Measurements from ENCODE around the gene DDIAS.
"Not testable (repeated sequence)": the region's sequence is repeated elsewhere in the genome, so short reads cannot be mapped to it uniquely, and the experiment has no call there.

DDIAS gene

GRCh38 chr11:82889133-82890001 lies 12.2 kb upstream of the DDIAS start:
- DNase-seq (ENCODE audit: low read depth in 2 of 2, low spot score in 1 of 2), result no peak

- no peak for DNase-seq (ENCODE audit: low read depth in 2 of 2, low spot score in 1 of 2)
Measured at GRCh38 chr11:82890002-82890341, 11.6 kb upstream of the DDIAS start.

- DNase-seq (ENCODE audit: low read depth in 2 of 2, low spot score in 1 of 2), result no peak
Measured at GRCh38 chr11:82890936-82891335, 10.6 kb upstream of the DDIAS start.

- no peak for DNase-seq (ENCODE audit: low read depth in 2 of 2, low spot score in 1 of 2)
Measured at GRCh38 chr11:82892611-82893169, 8.8 kb upstream of the DDIAS start.

GRCh38 chr11:82895437-82896091 lies 6.0 kb upstream of the DDIAS start:
- DNase-seq (ENCODE audit: low read depth in 2 of 2, low spot score in 1 of 2), result no peak

- no peak for DNase-seq (ENCODE audit: low read depth in 2 of 2, low spot score in 1 of 2)
Measured at GRCh38 chr11:82896183-82896582, 5.4 kb upstream of the DDIAS start.

GRCh38 chr11:82898241-82898640 lies 3.3 kb upstream of the DDIAS start:
- no peak for DNase-seq (ENCODE audit: low read depth in 2 of 2, low spot score in 1 of 2)

- no peak for DNase-seq (ENCODE audit: low read depth in 2 of 2, low spot score in 1 of 2)
Measured at GRCh38 chr11:82899186-82899820, 2.2 kb upstream of the DDIAS start.

- no peak for DNase-seq (ENCODE audit: low read depth in 2 of 2, low spot score in 1 of 2)
Measured at GRCh38 chr11:82899957-82900276, 1.6 kb upstream of the DDIAS start.

GRCh38 chr11:82900277-82901164 lies 1.0 kb upstream of the DDIAS start, which contains the start of gene PRCP:
Gene PRCP, minus strand, starts transcription at chr11:82900430. Its CDS starts 28 bp downstream, at chr11:82900402.
- DNase-seq (ENCODE audit: low read depth in 2 of 2, low spot score in 1 of 2), result peak; percentile 76 to 85

- no peak for DNase-seq (ENCODE audit: low read depth in 2 of 2, low spot score in 1 of 2)
Measured at GRCh38 chr11:82901922-82902485, 468 bp downstream of the DDIAS start.

GRCh38 chr11:82902880-82903279 lies 1.3 kb downstream of the DDIAS start:
- DNase-seq (ENCODE audit: low read depth in 2 of 2, low spot score in 1 of 2), result no peak

GRCh38 chr11:82903843-82904586 lies 2.5 kb downstream of the DDIAS start:
- DNase-seq (ENCODE audit: low read depth in 2 of 2, low spot score in 1 of 2), result no peak

GRCh38 chr11:82906236-82906635 lies 4.7 kb downstream of the DDIAS start:
- no peak for DNase-seq (ENCODE audit: low read depth in 2 of 2, low spot score in 1 of 2)

- DNase-seq (ENCODE audit: low read depth in 2 of 2, low spot score in 1 of 2), result no peak
Measured at GRCh38 chr11:82906931-82907330, 5.4 kb downstream of the DDIAS start.

GRCh38 chr11:82907371-82907770 lies 5.8 kb downstream of the DDIAS start:
- no peak for DNase-seq (ENCODE audit: low read depth in 2 of 2, low spot score in 1 of 2)

GRCh38 chr11:82908311-82908710 lies 6.8 kb downstream of the DDIAS start:
- DNase-seq (ENCODE audit: low read depth in 2 of 2, low spot score in 1 of 2), result no peak

GRCh38 chr11:82909015-82909640 lies 7.6 kb downstream of the DDIAS start:
- no peak for DNase-seq (ENCODE audit: low read depth in 2 of 2, low spot score in 1 of 2)

- DNase-seq (ENCODE audit: low read depth in 2 of 2, low spot score in 1 of 2), result not testable (repeated sequence)
Measured at GRCh38 chr11:82919786-82920185, 18.2 kb downstream of the DDIAS start.

Measured in stimulated activated CD8-positive, alpha-beta memory T cell treated with anti-CD3 and anti-CD28 coated beads, Interleukin-4, amount 100 ng/mL, for 1 hour (primary cell).